Activated CD8-positive, alpha-beta memory T cell treated with anti-CD3 and anti-CD28 coated beads for 4 hours (primary cell): ENCODE measurements around the gene NXN.
"Not testable (repeated sequence)": the region's sequence is repeated elsewhere in the genome, so short reads cannot be mapped to it uniquely, and the experiment has no call there.

Experiments
- DNase-seq, 2 donors: peaks; one replicate each; pipeline ENCODE4 v3.0.0-alpha.2; 2020; ENCODE audit warnings: low read depth in 2 of 2

NXN gene

GRCh38 chr17:917941-918740 lies 61.4 kb downstream of the NXN start:
- no peak for DNase-seq

GRCh38 chr17:917391-917811 lies 62.2 kb downstream of the NXN start:
- DNase-seq, result no peak

- DNase-seq, result no peak
These were observed 63.3 kb downstream of the NXN start for GRCh38 chr17:916315-916714.

GRCh38 chr17:915538-916201 lies 63.9 kb downstream of the NXN start:
- DNase-seq, result no peak

- no peak for DNase-seq
These were observed 65.0 kb downstream of the NXN start for GRCh38 chr17:914561-914960.

GRCh38 chr17:913207-913606 lies 66.4 kb downstream of the NXN start:
- DNase-seq, result no peak

GRCh38 chr17:909642-910323 lies 69.8 kb downstream of the NXN start:
- DNase-seq, result no peak

GRCh38 chr17:907725-908124 lies 71.9 kb downstream of the NXN start:
- no peak for DNase-seq

GRCh38 chr17:905708-906107 lies 73.9 kb downstream of the NXN start:
- DNase-seq, result not testable (repeated sequence)

- no peak for DNase-seq
These were observed 75.7 kb downstream of the NXN start for GRCh38 chr17:903691-904481.

- DNase-seq, result no peak
These were observed 77.1 kb downstream of the NXN start for GRCh38 chr17:902463-902862.

GRCh38 chr17:901964-902363 lies 77.6 kb downstream of the NXN start:
- DNase-seq, result no peak

- no peak for DNase-seq
These were observed 78.2 kb downstream of the NXN start for GRCh38 chr17:901191-901950.

- DNase-seq, result no peak
These were observed 79.1 kb downstream of the NXN start for GRCh38 chr17:900336-900934.

GRCh38 chr17:897970-898619 lies 81.5 kb downstream of the NXN start:
- DNase-seq, result no peak

- no peak for DNase-seq
These were observed 82.5 kb downstream of the NXN start for GRCh38 chr17:896953-897661.

GRCh38 chr17:896454-896853 lies 83.1 kb downstream of the NXN start:
- no peak for DNase-seq

GRCh38 chr17:892958-893357 lies 86.6 kb downstream of the NXN start:
- DNase-seq, result no peak

GRCh38 chr17:888998-889441 lies 90.6 kb downstream of the NXN start:
- DNase-seq, result no peak
